ENCODE measurements around the gene IQCK.

The IQCK gene

GRCh38 chr16:19830902-19831560 lies 113.0 kb downstream of the IQCK start:
- FAIRE-seq (no peak), DNase-seq (ENCODE audit: insufficient read length, low spot score) (no peak)

GRCh38 chr16:19831678-19832077 lies 113.6 kb downstream of the IQCK start:
- FAIRE-seq, result no peak
- no peak for DNase-seq (ENCODE audit: insufficient read length, low spot score)

GRCh38 chr16:19833176-19833575 lies 115.1 kb downstream of the IQCK start:
- no peak for FAIRE-seq
- no peak for DNase-seq (ENCODE audit: insufficient read length, low spot score)

GRCh38 chr16:19833581-19833980 lies 115.5 kb downstream of the IQCK start:
- DNase-seq (ENCODE audit: insufficient read length, low spot score), result no peak
- FAIRE-seq, result no peak

- DNase-seq (ENCODE audit: insufficient read length, low spot score) (no peak), FAIRE-seq (no peak)
These were observed 117.1 kb downstream of the IQCK start for GRCh38 chr16:19835196-19835595.

- FAIRE-seq (no peak), DNase-seq (ENCODE audit: insufficient read length, low spot score) (no peak)
These were observed 117.9 kb downstream of the IQCK start for GRCh38 chr16:19835968-19836421.

- no peak for DNase-seq (ENCODE audit: insufficient read length, low spot score)
- FAIRE-seq, result no peak
These were observed 119.4 kb downstream of the IQCK start for GRCh38 chr16:19837331-19837980.

GRCh38 chr16:19837984-19838707 lies 120.1 kb downstream of the IQCK start:
- no peak for FAIRE-seq
- no peak for DNase-seq (ENCODE audit: insufficient read length, low spot score)

GRCh38 chr16:19840524-19841110 lies 122.5 kb downstream of the IQCK start:
- no peak for DNase-seq (ENCODE audit: insufficient read length, low spot score)

GRCh38 chr16:19841184-19841583 lies 123.1 kb downstream of the IQCK start:
- FAIRE-seq (no peak), DNase-seq (ENCODE audit: insufficient read length, low spot score) (no peak)

More at GRCh38 chr16:19840524-19841110, 122.5 kb downstream of the IQCK start:
- FAIRE-seq, result no peak

GRCh38 chr16:19842426-19843157 lies 124.5 kb downstream of the IQCK start:
- no peak for DNase-seq (ENCODE audit: insufficient read length, low spot score)
- no peak for FAIRE-seq

GRCh38 chr16:19843371-19843770 lies 125.3 kb downstream of the IQCK start:
- FAIRE-seq (no peak), DNase-seq (ENCODE audit: insufficient read length, low spot score) (no peak)

- DNase-seq (ENCODE audit: insufficient read length, low spot score) (no peak), FAIRE-seq (no peak)
These were observed 127.0 kb downstream of the IQCK start for GRCh38 chr16:19844945-19845641.

- DNase-seq (ENCODE audit: insufficient read length, low spot score) (no peak), FAIRE-seq (no peak)
These were observed 128.4 kb downstream of the IQCK start for GRCh38 chr16:19846436-19846835.

- no peak for DNase-seq (ENCODE audit: insufficient read length, low spot score)
- FAIRE-seq, result no peak
These were observed 130.7 kb downstream of the IQCK start for GRCh38 chr16:19848756-19849155.

GRCh38 chr16:19850131-19850817 lies 132.2 kb downstream of the IQCK start:
- DNase-seq (ENCODE audit: insufficient read length, low spot score), result no peak
- no peak for FAIRE-seq

- no peak for FAIRE-seq
- DNase-seq (ENCODE audit: insufficient read length, low spot score), result no peak
These were observed 133.4 kb downstream of the IQCK start for GRCh38 chr16:19851476-19851875.

- FAIRE-seq, result no peak
- DNase-seq (ENCODE audit: insufficient read length, low spot score), result no peak
These were observed 135.2 kb downstream of the IQCK start for GRCh38 chr16:19853132-19853741.
